Motor neuron (in vitro differentiated cells): Measurements from ENCODE around the gene ANKS3. TPM values are rescaled to one million over a fixed set of nuclear protein-coding genes. Genes with fewer than 3 reads are reported as not detected.

Experiments used
- ATAC-seq, 8 experiments: fragments of 200-7000 bp; cut with Tn5 transposase; replicated peaks in 6 of 8; 2 replicates each; pipeline ENCODE4 v1.8.0; 2021; ENCODE audit warnings: mild to moderate bottlenecking in 8 of 8, moderate library complexity in 8 of 8
- H3K27ac ChIP-seq, 2 donors: fragments of 250-450 bp; sonication (Bioruptor Pico); 2 replicates each; pipeline ENCODE4 v1.9.0; 2021; ENCODE audit warnings: antibody characterized with exemption in 2 of 2, mild to moderate bottlenecking in 2 of 2, moderate library complexity in 1 of 2
- H3K4me1 ChIP-seq, 2 donors: fragments of 250-450 bp; sonication (Bioruptor Pico); replicated peaks in 1 of 2; 2 replicates each; pipeline ENCODE4 v1.6.1; 2021; ENCODE audit warnings: antibody characterized with exemption in 2 of 2, mild to moderate bottlenecking in 2 of 2, moderate library complexity in 1 of 2
- H3K4me3 ChIP-seq, 5 donors: fragments of 250-450 bp; sonication (Bioruptor Pico); 2 replicates each; pipeline ENCODE4 v1.9.0; 2021; ENCODE audit warnings: antibody characterized with exemption in 5 of 5, mild to moderate bottlenecking in 5 of 5, moderate library complexity in 4 of 5
- WGBS, 10 experiments: fragments of 450-650 bp; shearing (Covaris generic); methylation state at CpG; one replicate each; pipeline ENCODE4 v1.0.0; 2022; 5-methylcytosine and 5-hydroxymethylcytosine counted together
- in situ Hi-C, 9 experiments: fragments of 400-800 bp; cut with MboI; loops; one replicate each; pipeline ENCODE4 v1.15.0; 2021; ENCODE audit warnings: low sequenced_read_pairs in 9 of 9, low pct_unique_long_range_greater_than_20kb in 2 of 9; ENCODE audit not compliant: unreplicated experiment in 9 of 9
- total RNA-seq, 8 experiments: library from RNA; unstranded; fragments of 300-600 nt; gene quantifications; 2 replicates each; pipeline versions ENCODE4 v1.2.3 to v1.2.4, GENCODE V29; 2022

ANKS3 gene
- total RNA-seq, 8 experiments from 2014 or later = 11.7 to 35.5 (median 26.2) TPM

- in situ Hi-C loops = no loop called here
- H3K4me3 ChIP-seq = peak overlapping the region; percentile 72 to 89 (median 82)
- peak overlapping the region; percentile 94 to 98 for H3K27ac ChIP-seq
- WGBS, 10 experiments = 0 to 40% (median 0%) methylated on average over 1 to 5 of the region's 38 CpGs; no CpG with 5 or more reads in 3 of the 10 experiments
- peaks cover 4 to 8% of the 10 kb centered on the region in 2 donors for H3K4me1 ChIP-seq
- ATAC-seq = peak; percentile 62 to 73 (median 65)
Measured at GRCh38 chr16:4734730-4735535, 862 bp upstream of the ANKS3 start.

GRCh38 chr16:4733747-4734062 is 366 bp downstream of the ANKS3 start:
- H3K27ac ChIP-seq = peak overlapping the region; percentile 92 to 98
- in situ Hi-C loops = no loop called here
- 0 to 5% (median 0%) methylated on average over 1 to 10 of the region's 19 CpGs; no CpG with 5 or more reads in 4 of the 10 experiments for WGBS, 10 experiments
- H3K4me3 ChIP-seq = peak overlapping the region; percentile 72 to 89 (median 82)
- H3K4me1 ChIP-seq = peaks cover 4 to 8% of the 10 kb centered on the region in 2 donors
- ATAC-seq = peak in 7 of 8 experiments; percentile 1 to 42 (median 28)

- no peak for ATAC-seq
- peak overlapping the region; percentile 72 to 89 (median 82) for H3K4me3 ChIP-seq
- 0 to 60% (median 19%) methylated on average over 3 to 16 of the region's 17 CpGs for WGBS, 10 experiments
- in situ Hi-C loops = no loop called here
- H3K27ac ChIP-seq = peak overlapping the region; percentile 92 to 98
- peaks cover 4 to 8% of the 10 kb centered on the region in 2 donors for H3K4me1 ChIP-seq
Measured at GRCh38 chr16:4733211-4733742, 794 bp downstream of the ANKS3 start.

GRCh38 chr16:4729876-4730275 is 4.2 kb downstream of the ANKS3 start:
- Histone ChIP-seq H3K27ac (no peak overlapping the region), H3K4me1 (peaks cover 0 to 4% of the 10 kb centered on the region in 2 donors), H3K4me3 (no peak overlapping the region)
- in situ Hi-C loops = no loop called here
- whole genome bisulfite sequencing, 10 experiments = 60 to 100% (median 94%) methylated on average over 1 to 15 of the region's 15 CpGs; no CpG with 5 or more reads in 3 of the 10 experiments
- ATAC-seq = no peak

GRCh38 chr16:4728676-4729075 is 5.4 kb downstream of the ANKS3 start:
- 70 to 100% (median 95%) methylated on average over 1 to 6 of the region's 8 CpGs; no CpG with 5 or more reads in 6 of the 10 experiments for WGBS, 10 experiments
- no peak overlapping the region for H3K4me3 ChIP-seq

GRCh38 chr16:4726616-4727015 is 7.5 kb downstream of the ANKS3 start:
- ATAC-seq = peak in 1 of 8 experiments; percentile 27
- Histone ChIP-seq H3K4me1 (no peaks in the 10 kb centered on the region), H3K4me3 (no peak overlapping the region), H3K27ac (no peak overlapping the region)
- 60 to 98% (median 80%) methylated on average over 1 to 8 of the region's 18 CpGs; no CpG with 5 or more reads in 7 of the 10 experiments for WGBS, 10 experiments
- in situ Hi-C loops = no loop called here

More at GRCh38 chr16:4728676-4729075, 5.4 kb downstream of the ANKS3 start:
- in situ Hi-C loops = no loop called here
- no peak overlapping the region for H3K27ac ChIP-seq
- peaks cover 0 to 4% of the 10 kb centered on the region in 2 donors for H3K4me1 ChIP-seq
- no peak for ATAC-seq

- no peak overlapping the region for H3K4me3 ChIP-seq
- in situ Hi-C loops = loop anchor here in 1 of 9 experiments (25.0 kb wide), 1 partner anchor 238 kb away; the partner anchor contains the start of gene SEC14L5
- H3K4me1 ChIP-seq = no peaks in the 10 kb centered on the region
- ATAC-seq = no peak
- H3K27ac ChIP-seq = no peak overlapping the region
- WGBS, 10 experiments = 60 to 100% (median 84%) methylated on average over 1 to 9 of the region's 11 CpGs
Measured at GRCh38 chr16:4724661-4725270, 9.3 kb downstream of the ANKS3 start.

GRCh38 chr16:4723071-4723767 is 10.9 kb downstream of the ANKS3 start:
- Histone ChIP-seq H3K4me3 (no peak overlapping the region), H3K27ac (no peak overlapping the region), H3K4me1 (no peaks in the 10 kb centered on the region)
- in situ Hi-C loops = loop anchor here in 1 of 9 experiments (25.0 kb wide), 1 partner anchor 239 kb away; the partner anchor contains the start of gene SEC14L5
- WGBS, 10 experiments = 90 to 100% (median 98%) methylated on average over 1 to 14 of the region's 14 CpGs; no CpG with 5 or more reads in 1 of the 10 experiments
- no peak for ATAC-seq

- no peak overlapping the region for H3K27ac ChIP-seq
- no peak overlapping the region for H3K4me3 ChIP-seq
- ATAC-seq = no peak
- 18 to 82% (median 61%) methylated on average over 1 to 5 of the region's 5 CpGs; no CpG with 5 or more reads in 2 of the 10 experiments for WGBS, 10 experiments
- peaks cover 0 to 9% of the 10 kb centered on the region in 2 donors for H3K4me1 ChIP-seq
- in situ Hi-C loops = loop anchor here in 1 of 9 experiments (25.0 kb wide), 1 partner anchor 244 kb away; the partner anchor contains the start of gene SEC14L5
Measured at GRCh38 chr16:4718466-4718865, 15.6 kb downstream of the ANKS3 start.

- no peak overlapping the region for H3K27ac ChIP-seq
- 86 to 100% (median 100%) methylated on average over 2 of the region's 2 CpGs; no CpG with 5 or more reads in 3 of the 10 experiments for WGBS, 10 experiments
- no peak for ATAC-seq
- in situ Hi-C loops = loop anchor here in 1 of 9 experiments (25.0 kb wide), 1 partner anchor 247 kb away; the partner anchor contains the start of gene SEC14L5
- peaks cover 0 to 9% of the 10 kb centered on the region in 2 donors for H3K4me1 ChIP-seq
- H3K4me3 ChIP-seq = no peak overlapping the region
Measured at GRCh38 chr16:4714996-4715395, 19.1 kb downstream of the ANKS3 start.

GRCh38 chr16:4713663-4714501 is 20.2 kb downstream of the ANKS3 start:
- Histone ChIP-seq H3K4me1 (peaks cover 0 to 9% of the 10 kb centered on the region in 2 donors), H3K4me3 (no peak overlapping the region), H3K27ac (peak overlapping the region in 1 of 2 donors; percentile 66)
- peak in 3 of 8 experiments; percentile 12 to 67 (median 59) for ATAC-seq
- 21 to 96% (median 65%) methylated on average over 1 to 7 of the region's 18 CpGs; no CpG with 5 or more reads in 2 of the 10 experiments for WGBS, 10 experiments
- in situ Hi-C loops = loop anchor here in 1 of 9 experiments (25.0 kb wide), 1 partner anchor 248 kb away; the partner anchor contains the start of gene SEC14L5
